HT-29 (cell line): Measurements from ENCODE around the gene NTPCR. TPM values are rescaled to one million over a fixed set of nuclear protein-coding genes. Genes with fewer than 3 reads are reported as not detected.
A peak's percentile ranks its signal among the peaks of the same experiment; 100 is the strongest.
"Not testable (repeated sequence)": the region's sequence is repeated elsewhere in the genome, so short reads cannot be mapped to it uniquely, and the experiment has no call there.

Experiments
- DNase-seq: peaks from one replicate; pipeline ENCODE4 v3.0.0-alpha.2; 2015; ENCODE audit warnings: low spot score
- total RNA-seq: library from RNA; depleted of rRNA; stranded (reverse); fragments of >200 nt; shearing (Covaris generic); gene quantifications from 2 replicates; pipeline ENCODE4 v1.2.3, GENCODE V29; 2014; rRNA removed

The NTPCR gene
- total RNA-seq: 15.0 and 15.2 TPM in 2 replicates

GRCh38 chr1:232950197-232951176 is at the start of gene NTPCR:
Gene NTPCR (plus strand): TSS chr1:232950611. CDS start chr1:232950711, 100 bp downstream.
- peak; percentile 96 for DNase-seq

- DNase-seq: no peak
Observed at GRCh38 chr1:232900818-232901217, 49.6 kb upstream of the NTPCR start.

- DNase-seq: no peak
Observed at GRCh38 chr1:232901255-232901654, 49.2 kb upstream of the NTPCR start.

GRCh38 chr1:232902774-232903350 is 47.5 kb upstream of the NTPCR start:
- no peak for DNase-seq

GRCh38 chr1:232904131-232904530 is 46.3 kb upstream of the NTPCR start:
- no peak for DNase-seq

GRCh38 chr1:232904566-232904965 is 45.8 kb upstream of the NTPCR start:
- no peak for DNase-seq

GRCh38 chr1:232905331-232906034 is 44.9 kb upstream of the NTPCR start:
- no peak for DNase-seq

- DNase-seq: no peak
Observed at GRCh38 chr1:232906441-232906840, 44.0 kb upstream of the NTPCR start.

GRCh38 chr1:232908831-232909230 is 41.6 kb upstream of the NTPCR start:
- no peak for DNase-seq

GRCh38 chr1:232909752-232910151 is 40.7 kb upstream of the NTPCR start:
- no peak for DNase-seq

- no peak for DNase-seq
Observed at GRCh38 chr1:232911027-232911599, 39.3 kb upstream of the NTPCR start.

- no peak for DNase-seq
Observed at GRCh38 chr1:232912845-232913580, 37.4 kb upstream of the NTPCR start.

- DNase-seq: not testable (repeated sequence)
Observed at GRCh38 chr1:232914271-232914670, 36.1 kb upstream of the NTPCR start.

GRCh38 chr1:232915212-232915611 is 35.2 kb upstream of the NTPCR start:
- DNase-seq: no peak

- DNase-seq: no peak
Observed at GRCh38 chr1:232917053-232917452, 33.4 kb upstream of the NTPCR start.

GRCh38 chr1:232921381-232921780 is 29.0 kb upstream of the NTPCR start:
- DNase-seq: no peak

GRCh38 chr1:232922485-232922884 is 27.9 kb upstream of the NTPCR start:
- DNase-seq: no peak

GRCh38 chr1:232923739-232924386 is 26.5 kb upstream of the NTPCR start:
- DNase-seq: no peak

GRCh38 chr1:232924874-232925273 is 25.5 kb upstream of the NTPCR start:
- DNase-seq: no peak

- no peak for DNase-seq
Observed at GRCh38 chr1:232925421-232926220, 24.8 kb upstream of the NTPCR start.
